ENCODE results near the gene LMF1.

- TF ChIP-seq POLR2AphosphoS5 (IDR thresholded peaks at IDR 0.05) = no peak
- no peak for TF ChIP-seq CTCF (IDR thresholded peaks at IDR 0.05)
Measured at GRCh38 chr16:813916-814412, 156.8 kb downstream of the LMF1 start.

Data from upper lobe of left lung (tissue), 4 donors.